ENCODE data around the gene CMTM3.
"Not testable (repeated sequence)": the region's sequence is repeated elsewhere in the genome, so short reads cannot be mapped to it uniquely, and the experiment has no call there.

The CMTM3 gene

DNA sequence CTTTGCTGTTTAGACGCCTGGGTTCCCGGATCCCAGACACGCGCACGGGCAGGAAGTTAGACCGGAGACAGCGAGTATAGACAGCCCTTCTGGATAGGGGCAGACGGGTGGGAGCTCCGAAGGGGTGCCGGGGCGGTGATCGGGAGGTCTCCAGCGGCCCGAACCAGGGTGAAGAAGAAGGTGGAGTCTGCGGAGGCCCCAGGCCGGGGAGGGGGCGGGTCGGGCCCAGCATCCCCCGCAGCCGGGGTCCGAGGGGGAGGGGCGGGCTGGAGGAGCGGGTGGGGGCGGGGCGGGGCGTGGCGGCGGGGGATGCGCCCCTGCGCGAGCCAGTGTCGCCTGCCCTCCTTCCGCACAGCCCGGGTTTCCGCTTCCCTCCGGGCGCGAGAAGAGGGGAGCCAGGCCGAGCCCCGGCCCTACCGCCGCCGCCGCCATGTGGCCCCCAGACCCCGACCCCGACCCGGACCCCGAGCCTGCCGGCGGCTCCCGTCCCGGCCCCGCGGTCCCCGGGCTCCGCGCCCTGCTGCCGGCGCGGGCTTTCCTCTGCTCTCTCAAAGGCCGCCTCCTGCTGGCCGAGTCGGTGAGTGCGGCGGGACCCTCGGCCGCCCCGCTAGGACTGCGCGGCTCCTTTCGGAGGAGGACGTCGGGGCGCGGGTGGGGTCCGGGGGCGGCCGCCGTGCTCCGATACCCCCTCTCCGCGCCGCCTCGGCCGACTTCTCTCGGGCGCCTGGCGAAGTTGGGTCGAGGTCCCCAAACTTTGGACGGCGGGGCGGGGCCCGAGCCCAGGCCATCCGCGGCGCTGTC, at the start of gene CMTM3:
TSS of gene CMTM3 (plus strand) at position 329 of the 801 bp plus-strand sequence. CDS start at position 431, 102 bp downstream.
- H3K9me3 ChIP-seq (ENCODE audit: control insufficient read depth, insufficient read depth, low read length): no peaks in the 10 kb centered on the region
- H3K36me3 ChIP-seq (ENCODE audit: insufficient read depth, low read length): no peaks in the 10 kb centered on the region
- H3K9ac ChIP-seq (ENCODE audit: low read depth, low read length): peak within 1 kb of the TSS; percentile 70
- H3K4me1 ChIP-seq (ENCODE audit: insufficient read depth, low read length): peaks cover 19% of the 10 kb centered on the region

GRCh38 chr16:66560107-66560506, 44.4 kb upstream of the CMTM3 start:
- Histone ChIP-seq H3K36me3 (ENCODE audit: insufficient read depth, low read length) (peaks cover 3% of the 10 kb centered on the region; the same call in 1 of the 2 replicates), H3K4me1 (ENCODE audit: insufficient read depth, low read length) (no peaks in the 10 kb centered on the region), H3K9me3 (ENCODE audit: control insufficient read depth, insufficient read depth, low read length) (no peaks in the 10 kb centered on the region), H3K9ac (ENCODE audit: low read depth, low read length) (no peak overlapping the region)

GRCh38 chr16:66561381-66562080, 43.0 kb upstream of the CMTM3 start:
- Histone ChIP-seq H3K4me1 (ENCODE audit: insufficient read depth, low read length) (no peaks in the 10 kb centered on the region), H3K36me3 (ENCODE audit: insufficient read depth, low read length) (peaks cover 3% of the 10 kb centered on the region; the same call in 1 of the 2 replicates), H3K9ac (ENCODE audit: low read depth, low read length) (no peak overlapping the region), H3K9me3 (ENCODE audit: control insufficient read depth, insufficient read depth, low read length) (no peaks in the 10 kb centered on the region)

DNA sequence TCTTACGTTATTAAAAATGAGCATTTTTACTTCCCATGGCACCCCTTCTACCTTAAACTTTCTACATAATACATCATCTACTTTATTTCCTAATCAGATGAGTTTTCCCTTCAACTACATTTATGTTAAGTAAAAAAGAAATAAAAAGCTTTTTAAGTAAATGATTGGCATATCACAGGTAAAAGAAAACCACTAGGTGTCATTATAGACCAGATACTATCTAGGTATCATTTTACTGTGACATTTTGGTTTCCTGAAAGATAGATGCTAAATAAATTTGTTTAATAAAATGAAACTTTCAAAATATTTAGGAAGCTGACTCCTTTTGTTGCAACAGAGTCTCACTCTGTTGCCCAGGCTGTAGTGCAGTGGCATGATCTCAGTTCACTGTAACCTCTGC, 42.1 kb upstream of the CMTM3 start:
- Histone ChIP-seq H3K4me1 (ENCODE audit: insufficient read depth, low read length) (no peaks in the 10 kb centered on the region), H3K9ac (ENCODE audit: low read depth, low read length) (no peak overlapping the region), H3K36me3 (ENCODE audit: insufficient read depth, low read length) (peaks cover 3% of the 10 kb centered on the region; the same call in 1 of the 2 replicates), H3K9me3 (ENCODE audit: control insufficient read depth, insufficient read depth, low read length) (no peaks in the 10 kb centered on the region)

DNA sequence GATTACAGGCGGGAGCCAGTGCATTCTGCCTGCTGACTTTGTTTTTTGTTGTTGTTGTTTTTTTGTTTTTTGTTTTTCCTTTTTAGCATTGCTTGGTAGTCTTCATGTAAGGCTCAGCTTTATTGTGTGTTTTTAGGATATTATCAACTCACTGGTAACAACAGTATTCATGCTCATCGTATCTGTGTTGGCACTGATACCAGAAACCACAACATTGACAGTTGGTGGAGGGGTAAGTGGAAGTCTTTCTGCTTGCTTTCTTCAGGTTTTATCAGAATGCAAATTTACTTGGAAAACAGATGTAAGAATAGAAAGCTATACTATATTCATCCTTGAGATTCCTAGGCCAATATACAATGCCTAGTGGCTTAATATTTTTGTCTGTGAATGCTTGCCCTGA, 41.5 kb upstream of the CMTM3 start:
- Histone ChIP-seq H3K36me3 (ENCODE audit: insufficient read depth, low read length) (no peaks in the 10 kb centered on the region; the same call in 1 of the 2 replicates), H3K4me1 (ENCODE audit: insufficient read depth, low read length) (no peaks in the 10 kb centered on the region), H3K9ac (ENCODE audit: low read depth, low read length) (no peak overlapping the region), H3K9me3 (ENCODE audit: control insufficient read depth, insufficient read depth, low read length) (no peaks in the 10 kb centered on the region)

DNA sequence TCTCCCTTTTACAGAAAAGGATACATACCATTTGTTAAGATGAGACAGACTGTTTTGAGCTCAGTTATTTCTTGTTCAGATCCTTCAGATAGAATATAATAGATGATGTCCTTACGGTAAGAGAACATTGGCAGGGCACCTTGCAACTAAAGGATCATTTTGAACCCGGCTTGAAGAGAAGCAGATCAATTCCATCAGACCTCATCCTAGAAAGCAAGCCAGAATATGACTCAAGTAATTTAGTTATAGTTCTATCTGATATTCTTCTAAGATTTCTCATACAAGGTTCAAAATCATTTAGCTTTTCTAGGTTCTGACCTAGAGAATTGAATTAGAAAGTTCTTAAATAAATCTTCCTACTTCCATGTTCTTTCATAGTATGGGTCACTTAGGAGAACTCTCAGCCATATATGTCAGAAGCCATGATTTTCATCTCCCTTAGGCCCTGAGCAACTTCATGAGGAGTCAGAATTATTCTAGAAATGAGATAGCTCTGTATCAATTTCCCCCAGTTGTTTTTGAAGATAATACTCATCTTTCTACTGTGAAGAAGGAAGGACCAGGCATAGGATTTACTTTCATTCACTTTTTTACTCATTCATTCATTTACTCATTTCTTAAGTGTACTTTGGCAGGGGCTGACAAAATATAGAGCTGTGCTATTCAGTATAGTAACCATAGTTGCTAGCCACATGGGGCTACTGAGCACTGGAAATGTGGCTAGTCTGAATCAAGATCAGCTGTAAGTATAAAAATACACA, 40.8 kb upstream of the CMTM3 start:
- H3K9ac ChIP-seq (ENCODE audit: low read depth, low read length): no peak overlapping the region
- H3K36me3 ChIP-seq (ENCODE audit: insufficient read depth, low read length): no peaks in the 10 kb centered on the region; the same call in 1 of the 2 replicates
- H3K4me1 ChIP-seq (ENCODE audit: insufficient read depth, low read length): no peaks in the 10 kb centered on the region
- H3K9me3 ChIP-seq (ENCODE audit: control insufficient read depth, insufficient read depth, low read length): no peaks in the 10 kb centered on the region

DNA sequence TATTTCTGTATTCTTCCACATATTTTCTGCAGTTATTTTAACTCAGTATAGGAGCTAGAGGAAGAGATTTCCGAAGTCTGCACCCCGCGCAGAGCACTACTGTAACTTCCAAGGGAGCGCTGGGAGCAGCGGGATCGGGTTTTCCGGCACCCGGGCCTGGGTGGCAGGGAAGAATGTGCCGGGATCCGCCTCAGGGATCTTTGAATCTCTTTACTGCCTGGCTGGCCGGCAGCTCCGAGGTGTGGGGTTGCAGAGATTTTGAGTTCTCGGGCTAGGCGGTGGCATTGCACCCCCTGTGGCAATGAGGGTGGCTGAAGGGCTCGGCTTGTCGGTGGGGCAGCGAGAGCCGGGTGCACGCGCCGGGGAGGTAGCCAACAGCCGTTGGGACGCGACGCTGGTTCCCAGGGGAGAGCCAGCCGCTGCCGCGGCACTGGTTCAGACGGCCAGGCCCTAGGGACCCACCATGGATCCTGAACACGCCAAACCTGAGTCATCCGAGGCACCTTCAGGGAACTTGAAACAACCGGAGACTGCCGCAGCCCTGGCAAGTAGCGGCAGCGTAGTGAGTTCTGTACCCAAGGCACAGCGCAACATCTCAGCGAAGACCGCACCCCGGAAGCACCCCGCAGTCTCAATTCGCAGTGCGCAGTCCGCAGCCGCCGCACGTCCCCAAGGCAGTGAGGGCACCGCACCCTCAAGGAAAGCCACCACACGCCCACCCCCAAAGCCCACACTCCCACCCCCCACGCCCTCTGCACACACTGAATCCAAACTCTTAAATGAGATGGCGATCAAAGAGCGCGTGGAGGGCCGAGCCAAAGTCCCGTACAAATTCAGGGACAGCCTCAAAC, 38.2 kb upstream of the CMTM3 start, which contains the start of gene CMTM1:
TSS of gene CMTM1 (plus strand) at position 389 of the 851 bp plus-strand sequence. CDS start at position 464, 75 bp downstream.
- Histone ChIP-seq H3K9me3 (ENCODE audit: control insufficient read depth, insufficient read depth, low read length) (no peaks in the 10 kb centered on the region), H3K36me3 (ENCODE audit: insufficient read depth, low read length) (no peaks in the 10 kb centered on the region; the same call in 1 of the 2 replicates), H3K4me1 (ENCODE audit: insufficient read depth, low read length) (no peaks in the 10 kb centered on the region), H3K9ac (ENCODE audit: low read depth, low read length) (no peak within 1 kb of the TSS)

- H3K9me3 ChIP-seq (ENCODE audit: control insufficient read depth, insufficient read depth, low read length); H3K4me1 ChIP-seq (ENCODE audit: insufficient read depth, low read length); H3K9ac ChIP-seq (ENCODE audit: low read depth, low read length); H3K36me3 ChIP-seq (ENCODE audit: insufficient read depth, low read length): not testable (repeated sequence)
These were observed 37.2 kb upstream of the CMTM3 start for GRCh38 chr16:66567270-66567669.

DNA sequence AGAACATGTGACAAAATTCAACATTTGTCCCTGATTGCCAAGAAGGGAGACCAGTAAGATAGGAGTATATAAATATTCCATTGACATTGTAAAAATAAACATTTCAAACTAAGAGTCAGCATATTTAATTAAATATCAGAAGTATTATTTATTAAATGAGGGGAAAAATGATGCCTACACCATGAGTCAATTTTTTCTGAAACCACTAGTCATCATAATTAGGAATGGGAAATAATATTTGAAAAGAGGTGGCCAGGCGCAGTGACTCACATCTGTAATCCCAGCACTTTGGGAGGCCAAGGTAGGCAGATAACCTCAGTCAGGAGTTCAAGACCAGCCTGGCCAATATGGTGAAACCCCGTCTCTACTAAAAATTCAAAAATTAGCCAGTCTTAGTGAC, 36.1 kb upstream of the CMTM3 start:
- Histone ChIP-seq H3K36me3 (ENCODE audit: insufficient read depth, low read length) (no peaks in the 10 kb centered on the region; the same call in 1 of the 2 replicates), H3K9ac (ENCODE audit: low read depth, low read length) (no peak overlapping the region), H3K9me3 (ENCODE audit: control insufficient read depth, insufficient read depth, low read length) (no peaks in the 10 kb centered on the region), H3K4me1 (ENCODE audit: insufficient read depth, low read length) (no peaks in the 10 kb centered on the region)

DNA sequence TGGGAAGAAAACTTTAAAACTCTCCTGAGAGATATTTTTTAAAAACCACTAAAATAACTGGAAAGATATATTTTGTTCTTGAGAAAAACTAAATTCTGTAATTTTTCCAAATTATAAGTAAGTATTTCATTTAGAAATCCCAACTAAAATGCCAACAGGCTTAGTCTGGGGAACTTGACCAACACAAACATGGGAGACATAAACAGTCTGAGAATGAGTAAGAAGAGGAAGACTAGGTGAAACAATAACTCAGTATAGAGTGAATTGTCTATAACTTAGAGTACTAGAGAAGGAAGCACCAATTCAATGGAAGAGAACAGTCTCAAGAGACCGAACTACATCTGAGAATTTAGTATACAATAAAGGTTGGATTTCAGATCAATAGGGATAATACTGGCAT, 35.4 kb upstream of the CMTM3 start:
- no peaks in the 10 kb centered on the region for H3K9me3 ChIP-seq (ENCODE audit: control insufficient read depth, insufficient read depth, low read length)
- no peaks in the 10 kb centered on the region for H3K36me3 ChIP-seq (ENCODE audit: insufficient read depth, low read length)
- no peak overlapping the region for H3K9ac ChIP-seq (ENCODE audit: low read depth, low read length)
- no peaks in the 10 kb centered on the region for H3K4me1 ChIP-seq (ENCODE audit: insufficient read depth, low read length)

DNA sequence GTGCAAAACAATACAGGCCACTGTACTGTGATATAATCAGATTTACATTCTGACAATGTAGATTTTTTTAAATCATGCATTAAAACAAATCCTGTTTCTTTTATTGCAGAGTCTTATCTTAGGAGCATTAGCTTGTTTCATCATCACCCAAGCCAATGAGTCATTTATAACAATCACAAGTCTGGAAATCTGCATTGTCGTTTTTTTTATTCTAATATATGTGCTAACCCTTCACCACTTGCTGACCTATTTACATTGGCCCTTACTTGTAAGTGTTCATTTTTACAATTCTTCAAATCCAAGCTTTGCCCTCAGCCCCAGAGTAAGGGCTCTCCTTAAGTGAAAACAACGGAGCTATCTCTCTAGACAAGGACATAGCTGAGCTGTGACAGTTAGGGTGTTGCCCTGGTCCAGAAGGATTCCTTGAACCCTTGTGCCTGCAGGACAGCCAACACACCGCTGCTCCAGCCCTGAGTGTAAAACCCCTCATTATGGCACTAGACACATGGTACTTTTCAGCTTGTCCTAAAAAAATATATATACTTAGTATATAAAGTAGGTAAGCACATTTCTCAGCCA, 34.6 kb upstream of the CMTM3 start:
- H3K9ac ChIP-seq (ENCODE audit: low read depth, low read length): no peak overlapping the region
- H3K9me3 ChIP-seq (ENCODE audit: control insufficient read depth, insufficient read depth, low read length): no peaks in the 10 kb centered on the region

DNA sequence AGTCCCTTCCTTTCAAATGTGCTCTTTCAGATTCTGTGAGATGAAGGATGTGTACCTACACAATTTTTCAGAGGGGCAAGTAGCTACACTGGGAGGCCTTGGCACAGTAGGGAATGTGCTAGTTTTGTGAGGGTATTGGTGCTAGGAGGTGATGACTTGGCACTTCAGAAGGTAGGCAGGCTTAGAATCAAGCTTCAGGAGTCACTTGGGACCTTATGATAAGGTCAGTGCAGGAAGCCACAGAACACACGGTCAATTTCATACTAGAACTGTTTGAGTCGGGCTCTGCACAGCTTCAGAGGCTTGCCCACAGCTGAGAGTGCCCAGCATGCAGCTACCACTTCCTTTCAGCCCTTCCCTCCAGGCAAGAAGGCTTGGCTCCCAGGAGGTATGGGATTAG, 32.1 kb upstream of the CMTM3 start:
- no peaks in the 10 kb centered on the region for H3K36me3 ChIP-seq (ENCODE audit: insufficient read depth, low read length)
- no peaks in the 10 kb centered on the region for H3K4me1 ChIP-seq (ENCODE audit: insufficient read depth, low read length)
- H3K9ac ChIP-seq (ENCODE audit: low read depth, low read length): no peak overlapping the region
- H3K9me3 ChIP-seq (ENCODE audit: control insufficient read depth, insufficient read depth, low read length): no peaks in the 10 kb centered on the region

More for the DNA sequence above, 34.6 kb upstream of the CMTM3 start:
- Histone ChIP-seq H3K36me3 (ENCODE audit: insufficient read depth, low read length) (no peaks in the 10 kb centered on the region), H3K4me1 (ENCODE audit: insufficient read depth, low read length) (no peaks in the 10 kb centered on the region)

DNA sequence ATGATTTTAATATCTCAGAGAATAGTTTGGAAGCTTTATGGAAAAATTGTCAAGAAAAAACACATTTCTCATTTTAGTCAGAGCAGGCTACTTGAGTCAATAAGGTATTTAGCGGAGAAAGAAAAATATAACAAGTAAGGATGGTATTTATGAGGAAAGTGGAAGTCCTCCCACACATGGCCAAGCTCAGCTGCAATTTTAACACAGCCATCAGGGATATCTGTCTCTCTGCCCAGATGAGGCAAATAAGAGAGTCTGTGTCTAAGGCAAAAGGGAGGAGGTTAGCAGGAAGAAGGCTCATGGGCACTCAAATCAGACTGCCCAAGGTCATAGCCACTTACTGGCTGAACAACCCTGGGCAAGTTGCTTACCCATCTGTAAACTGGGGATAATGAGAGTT, 30.4 kb upstream of the CMTM3 start:
- H3K36me3 ChIP-seq (ENCODE audit: insufficient read depth, low read length): no peaks in the 10 kb centered on the region
- no peaks in the 10 kb centered on the region for H3K9me3 ChIP-seq (ENCODE audit: control insufficient read depth, insufficient read depth, low read length)
- no peaks in the 10 kb centered on the region for H3K4me1 ChIP-seq (ENCODE audit: insufficient read depth, low read length)
- H3K9ac ChIP-seq (ENCODE audit: low read depth, low read length): no peak overlapping the region
